Measurements from ENCODE around the gene RITA1.
A peak's percentile ranks its signal among the peaks of the same experiment; 100 is the strongest.

RITA1 gene

GRCh38 chr12:113232840-113233585, 47.5 kb downstream of the RITA1 start:
- Mint-ChIP-seq H3K36me3 (ENCODE audit: low read depth) (peaks cover 31% of the 10 kb centered on the region), H3K9me3 (no peaks in the 10 kb centered on the region), H3K4me3 (peak overlapping the region; percentile 68), H3K4me1 (ENCODE audit: low read depth) (peaks cover 40% of the 10 kb centered on the region), H3K27me3 (ENCODE audit: low read depth) (no peaks in the 10 kb centered on the region), H3K27ac (peak overlapping the region; percentile 80)

- Mint-ChIP-seq H3K36me3 (ENCODE audit: low read depth) (peaks cover 29% of the 10 kb centered on the region), H3K4me1 (ENCODE audit: low read depth) (peaks cover 33% of the 10 kb centered on the region), H3K4me3 (no peak overlapping the region), H3K27ac (no peak overlapping the region), H3K27me3 (ENCODE audit: low read depth) (no peaks in the 10 kb centered on the region), H3K9me3 (no peaks in the 10 kb centered on the region)
Observed at GRCh38 chr12:113233967-113234366, 48.4 kb downstream of the RITA1 start.

GRCh38 chr12:113234483-113234882, 49.0 kb downstream of the RITA1 start:
- Mint-ChIP-seq H3K4me1 (ENCODE audit: low read depth) (peaks cover 28% of the 10 kb centered on the region), H3K27ac (no peak overlapping the region), H3K9me3 (no peaks in the 10 kb centered on the region), H3K4me3 (no peak overlapping the region), H3K27me3 (ENCODE audit: low read depth) (no peaks in the 10 kb centered on the region), H3K36me3 (ENCODE audit: low read depth) (peaks cover 32% of the 10 kb centered on the region)

GRCh38 chr12:113235976-113236375, 50.5 kb downstream of the RITA1 start:
- no peaks in the 10 kb centered on the region for H3K27me3 Mint-ChIP-seq (ENCODE audit: low read depth)
- H3K27ac Mint-ChIP-seq, result no peak overlapping the region
- no peaks in the 10 kb centered on the region for H3K9me3 Mint-ChIP-seq
- H3K4me3 Mint-ChIP-seq, result no peak overlapping the region
- H3K36me3 Mint-ChIP-seq (ENCODE audit: low read depth), result peaks cover 40% of the 10 kb centered on the region
- peaks cover 21% of the 10 kb centered on the region for H3K4me1 Mint-ChIP-seq (ENCODE audit: low read depth)

GRCh38 chr12:113236539-113237399, 51.2 kb downstream of the RITA1 start:
- peaks cover 47% of the 10 kb centered on the region for H3K36me3 Mint-ChIP-seq (ENCODE audit: low read depth)
- no peak overlapping the region for H3K4me3 Mint-ChIP-seq
- H3K27ac Mint-ChIP-seq, result no peak overlapping the region
- H3K4me1 Mint-ChIP-seq (ENCODE audit: low read depth), result peaks cover 23% of the 10 kb centered on the region
- H3K27me3 Mint-ChIP-seq (ENCODE audit: low read depth), result no peaks in the 10 kb centered on the region
- H3K9me3 Mint-ChIP-seq, result no peaks in the 10 kb centered on the region

- Mint-ChIP-seq H3K27me3 (ENCODE audit: low read depth) (no peaks in the 10 kb centered on the region), H3K4me1 (ENCODE audit: low read depth) (peaks cover 17% of the 10 kb centered on the region), H3K27ac (no peak overlapping the region), H3K9me3 (no peaks in the 10 kb centered on the region), H3K36me3 (ENCODE audit: low read depth) (peaks cover 39% of the 10 kb centered on the region), H3K4me3 (no peak overlapping the region)
Observed at GRCh38 chr12:113237748-113238147, 52.2 kb downstream of the RITA1 start.

- peak overlapping the region; percentile 26 for H3K27ac Mint-ChIP-seq
- H3K36me3 Mint-ChIP-seq (ENCODE audit: low read depth), result peaks cover 36% of the 10 kb centered on the region
- H3K9me3 Mint-ChIP-seq, result no peaks in the 10 kb centered on the region
- H3K27me3 Mint-ChIP-seq (ENCODE audit: low read depth), result no peaks in the 10 kb centered on the region
- peaks cover 13% of the 10 kb centered on the region for H3K4me1 Mint-ChIP-seq (ENCODE audit: low read depth)
- no peak overlapping the region for H3K4me3 Mint-ChIP-seq
Observed at GRCh38 chr12:113238309-113238708, 52.8 kb downstream of the RITA1 start.

GRCh38 chr12:113239288-113239771, 53.8 kb downstream of the RITA1 start:
- no peaks in the 10 kb centered on the region for H3K27me3 Mint-ChIP-seq (ENCODE audit: low read depth)
- peaks cover 11% of the 10 kb centered on the region for H3K4me1 Mint-ChIP-seq (ENCODE audit: low read depth)
- no peaks in the 10 kb centered on the region for H3K9me3 Mint-ChIP-seq
- H3K4me3 Mint-ChIP-seq, result no peak overlapping the region
- no peak overlapping the region for H3K27ac Mint-ChIP-seq
- peaks cover 35% of the 10 kb centered on the region for H3K36me3 Mint-ChIP-seq (ENCODE audit: low read depth)

- Mint-ChIP-seq H3K4me3 (no peak overlapping the region), H3K36me3 (ENCODE audit: low read depth) (peaks cover 35% of the 10 kb centered on the region), H3K9me3 (no peaks in the 10 kb centered on the region), H3K27ac (no peak overlapping the region), H3K4me1 (ENCODE audit: low read depth) (peaks cover 17% of the 10 kb centered on the region), H3K27me3 (ENCODE audit: low read depth) (no peaks in the 10 kb centered on the region)
Observed at GRCh38 chr12:113239811-113240331, 54.4 kb downstream of the RITA1 start.

GRCh38 chr12:113240395-113240794, 54.9 kb downstream of the RITA1 start:
- Mint-ChIP-seq H3K36me3 (ENCODE audit: low read depth) (peaks cover 35% of the 10 kb centered on the region), H3K27ac (no peak overlapping the region), H3K4me1 (ENCODE audit: low read depth) (peaks cover 19% of the 10 kb centered on the region), H3K4me3 (no peak overlapping the region), H3K9me3 (no peaks in the 10 kb centered on the region), H3K27me3 (ENCODE audit: low read depth) (no peaks in the 10 kb centered on the region)

GRCh38 chr12:113241191-113242025, 55.9 kb downstream of the RITA1 start:
- Mint-ChIP-seq H3K27ac (no peak overlapping the region), H3K4me3 (no peak overlapping the region), H3K36me3 (ENCODE audit: low read depth) (peaks cover 33% of the 10 kb centered on the region), H3K27me3 (ENCODE audit: low read depth) (no peaks in the 10 kb centered on the region), H3K4me1 (ENCODE audit: low read depth) (peaks cover 23% of the 10 kb centered on the region), H3K9me3 (no peaks in the 10 kb centered on the region)
